Daoy (cell line): Measurements from ENCODE around the gene CAP2. TPM values are rescaled to one million over a fixed set of nuclear protein-coding genes. Genes with fewer than 3 reads are reported as not detected.
A peak's percentile ranks its signal among the peaks of the same experiment; 100 is the strongest.

ENCODE experiments used
- DNase-seq: peaks from one replicate; pipeline ENCODE4 v3.0.0-alpha.2; 2015; ENCODE audit warnings: low read depth
- total RNA-seq: library from RNA; depleted of rRNA; stranded (reverse); fragments of >200 nt; shearing (Covaris generic); gene quantifications from 2 replicates; pipeline ENCODE4 v1.2.3, GENCODE V29; 2014

CAP2 gene
- total RNA-seq, 1 experiment from 2014 or later = 16.1 TPM

DNA sequence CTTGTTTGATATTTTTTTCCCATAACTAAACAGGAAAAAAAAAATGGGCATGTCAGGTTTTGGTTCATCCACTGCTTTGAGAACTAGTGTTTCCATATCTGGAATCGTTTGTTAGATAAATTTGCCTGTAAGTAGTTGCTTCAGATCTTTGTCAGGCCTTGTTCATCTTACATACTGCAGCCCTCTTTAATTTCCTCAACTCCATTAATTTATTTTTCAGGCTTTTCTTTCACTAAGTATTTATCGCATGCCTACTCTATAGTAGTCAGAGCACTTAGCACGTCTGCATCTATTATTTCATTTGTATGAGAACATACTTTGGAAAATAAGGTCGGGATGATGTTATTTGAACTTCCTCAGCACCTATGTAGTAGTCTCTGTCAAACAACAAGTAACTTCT, 80.9 kb downstream of the CAP2 start:
- DNase-seq = no peak

DNA sequence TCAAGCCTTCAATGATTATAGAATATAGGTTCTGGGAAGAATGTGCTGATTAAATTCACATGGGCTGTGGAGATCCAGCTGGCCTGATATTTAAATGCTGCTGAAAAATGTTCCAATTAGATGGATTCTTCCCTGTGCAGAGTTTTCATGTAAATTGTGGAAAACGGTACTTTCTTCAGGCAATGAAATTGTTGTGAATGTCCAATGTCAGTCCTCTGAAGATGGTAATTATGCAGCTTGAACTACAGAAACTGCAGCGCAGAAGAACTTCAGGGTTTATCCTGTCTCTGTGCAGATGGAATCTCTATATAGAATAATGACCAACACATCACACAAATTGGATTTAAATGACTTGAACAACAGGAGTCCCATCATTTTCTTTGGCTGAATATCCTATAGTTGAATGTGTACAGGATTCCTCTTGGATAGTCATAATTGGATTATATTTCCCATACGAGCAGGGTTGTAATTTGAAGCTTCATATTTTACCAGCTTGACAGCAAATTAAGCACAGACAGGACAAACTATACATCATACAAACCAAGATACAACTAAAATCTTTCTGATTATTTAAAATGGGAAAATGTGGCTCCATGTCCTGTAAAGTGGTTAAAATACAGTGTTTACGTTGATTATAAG, 82.3 kb downstream of the CAP2 start:
- no peak for DNase-seq

DNA sequence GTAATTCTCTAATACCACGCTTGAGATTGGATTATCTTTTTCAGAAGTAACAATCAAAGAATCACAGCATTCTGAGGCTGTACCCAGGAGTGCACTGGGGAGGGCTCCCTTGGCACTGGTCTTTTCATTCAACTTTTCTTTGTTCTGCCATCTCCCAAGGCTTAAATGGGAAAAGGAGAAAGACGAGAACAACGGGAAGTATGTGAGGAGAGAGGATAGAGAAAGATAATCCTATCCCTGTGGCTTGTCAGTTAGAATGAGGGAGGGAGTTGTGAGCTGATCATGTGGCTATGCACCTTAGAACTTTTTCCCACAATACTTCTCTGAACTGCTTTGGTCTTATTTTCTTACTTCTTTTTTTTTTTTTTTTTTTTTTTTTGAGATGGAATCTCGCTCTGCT, 83.1 kb downstream of the CAP2 start:
- DNase-seq = no peak

DNA sequence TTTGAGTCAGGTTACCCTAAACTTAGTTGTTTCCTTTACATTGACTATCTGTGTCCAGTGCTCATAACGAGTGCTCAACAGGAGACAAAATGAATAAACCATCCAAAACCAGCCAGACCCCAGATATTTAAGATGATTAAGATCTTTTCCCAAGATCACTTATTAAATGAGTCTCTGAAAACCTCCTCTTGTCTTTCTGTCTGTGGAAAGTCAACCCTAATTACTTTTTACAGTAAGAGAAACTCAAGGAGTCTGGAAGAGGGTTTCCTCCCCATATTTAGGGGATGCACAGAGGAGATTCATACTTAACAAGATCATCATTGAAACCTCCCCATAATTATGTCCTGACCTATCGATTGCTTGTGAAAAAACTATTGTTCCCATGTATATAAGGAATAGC, 84.0 kb downstream of the CAP2 start:
- no peak for DNase-seq

DNA sequence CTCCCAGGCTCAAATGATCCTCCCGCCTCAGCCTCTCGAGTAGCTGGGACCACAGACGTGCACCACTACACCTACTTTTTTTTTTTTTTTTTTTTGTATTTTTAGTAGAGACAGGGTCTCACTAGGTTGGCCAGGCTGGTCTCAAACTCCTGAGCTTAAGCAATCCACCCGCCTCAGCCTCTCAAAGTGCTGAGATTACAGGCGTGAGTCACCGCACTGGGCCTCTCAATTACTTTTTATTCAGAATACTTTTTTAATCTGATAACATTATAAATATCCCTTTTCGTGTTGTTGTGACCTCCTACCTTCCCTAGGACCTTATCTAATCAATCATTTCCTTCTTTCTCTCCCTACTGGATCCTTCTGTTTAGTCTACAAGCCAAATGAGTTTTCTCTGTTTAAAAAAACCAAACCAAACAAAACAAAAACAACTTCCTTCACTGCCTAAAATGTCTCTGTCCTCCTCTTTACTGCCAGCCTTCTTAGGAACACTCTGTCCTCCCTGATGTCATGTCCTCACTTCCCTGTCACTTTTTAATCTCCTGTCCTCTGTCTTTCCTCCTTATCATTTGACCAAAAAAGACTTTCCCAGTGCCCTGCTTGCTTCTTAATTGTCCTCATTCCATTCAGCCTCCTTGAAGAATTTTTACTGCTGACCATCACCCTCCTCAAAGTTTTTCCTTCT, 85.0 kb downstream of the CAP2 start:
- no peak for DNase-seq

DNA sequence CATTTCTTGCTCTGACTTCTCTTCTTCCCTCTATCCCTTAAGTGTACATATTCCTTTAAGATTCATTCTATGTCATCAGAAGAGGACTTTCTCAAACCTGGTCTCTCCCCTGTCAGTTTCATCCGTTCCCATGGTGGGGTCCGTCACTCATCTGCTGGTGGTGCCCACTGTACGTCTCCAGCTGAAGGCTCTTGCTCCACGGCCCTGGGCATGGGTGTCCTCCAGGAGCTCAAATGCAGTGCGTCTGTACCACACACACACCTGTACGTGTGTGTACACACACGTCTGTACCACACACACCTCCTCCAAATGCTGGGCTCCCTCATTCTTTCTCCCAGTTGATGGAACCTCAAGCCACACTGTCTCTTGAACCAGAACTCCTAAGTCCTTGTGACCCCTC, 85.6 kb downstream of the CAP2 start:
- DNase-seq = no peak

DNA sequence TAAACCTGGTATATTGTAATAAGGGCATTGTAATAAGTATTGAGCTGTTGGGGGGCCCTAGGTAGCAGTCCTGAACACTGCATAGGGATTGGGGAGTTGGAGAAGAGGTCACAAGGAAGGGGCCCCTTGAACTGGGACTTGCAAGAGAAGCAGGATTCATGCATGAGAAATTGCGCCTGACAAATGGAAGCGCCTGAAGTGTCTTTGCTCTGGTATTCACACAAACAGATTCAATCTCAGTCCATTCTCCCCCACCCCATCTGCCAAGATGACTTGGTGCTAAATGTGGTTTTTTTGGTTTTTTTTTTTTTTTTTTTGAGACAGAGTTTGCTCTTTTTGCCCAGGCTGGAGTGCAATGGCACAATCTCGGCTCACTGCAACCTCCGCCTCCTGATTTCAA, 87.1 kb downstream of the CAP2 start:
- DNase-seq = no peak

DNA sequence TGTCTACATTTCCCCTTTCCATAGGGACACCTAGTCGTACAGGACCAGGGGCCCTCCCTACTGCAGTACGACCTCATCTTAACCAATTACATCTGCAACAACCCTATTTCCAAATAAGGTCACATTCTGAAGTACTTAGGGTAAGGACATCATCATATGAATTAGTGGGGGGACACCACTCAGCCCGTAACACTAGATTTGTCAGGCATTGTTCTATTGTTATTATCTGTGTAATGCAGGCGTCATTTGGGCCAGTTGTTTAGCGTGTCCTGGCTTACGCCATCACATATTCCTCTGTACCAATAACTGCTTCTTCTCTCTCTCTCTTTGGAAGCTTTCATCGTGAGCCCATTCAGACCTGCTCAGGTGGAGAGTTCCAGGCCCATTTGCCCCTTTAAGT, 89.3 kb downstream of the CAP2 start:
- DNase-seq = no peak

DNA sequence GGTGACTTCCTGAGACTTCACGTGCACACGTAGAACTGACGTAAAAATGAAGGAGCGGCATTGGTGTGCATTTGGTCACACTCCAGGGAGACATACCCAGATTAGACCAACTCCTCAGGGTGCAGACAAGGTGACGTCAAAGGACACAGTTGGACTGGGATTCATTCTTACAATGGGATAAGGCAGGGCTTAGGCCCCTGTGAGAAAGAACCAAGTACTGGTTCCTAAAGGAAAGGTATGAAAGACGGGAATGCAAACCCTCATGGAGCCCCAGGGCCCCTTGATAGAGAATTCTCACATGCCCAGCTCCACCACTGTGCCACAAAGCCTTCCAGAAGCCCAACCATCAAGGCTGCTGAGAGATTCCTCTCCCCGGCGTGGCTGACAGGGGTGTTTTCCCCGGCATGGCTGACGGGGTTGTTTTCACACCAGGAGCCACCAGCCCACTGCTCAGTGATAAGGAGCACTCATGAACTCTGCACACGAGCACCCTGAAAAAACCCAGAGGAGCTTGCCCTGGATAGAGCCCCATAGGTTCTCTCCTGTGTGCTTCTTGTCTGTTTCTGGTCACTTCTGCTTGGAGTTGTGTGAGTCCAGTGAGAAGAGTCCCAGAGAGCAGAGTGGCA, 90.1 kb downstream of the CAP2 start:
- DNase-seq = no peak

DNA sequence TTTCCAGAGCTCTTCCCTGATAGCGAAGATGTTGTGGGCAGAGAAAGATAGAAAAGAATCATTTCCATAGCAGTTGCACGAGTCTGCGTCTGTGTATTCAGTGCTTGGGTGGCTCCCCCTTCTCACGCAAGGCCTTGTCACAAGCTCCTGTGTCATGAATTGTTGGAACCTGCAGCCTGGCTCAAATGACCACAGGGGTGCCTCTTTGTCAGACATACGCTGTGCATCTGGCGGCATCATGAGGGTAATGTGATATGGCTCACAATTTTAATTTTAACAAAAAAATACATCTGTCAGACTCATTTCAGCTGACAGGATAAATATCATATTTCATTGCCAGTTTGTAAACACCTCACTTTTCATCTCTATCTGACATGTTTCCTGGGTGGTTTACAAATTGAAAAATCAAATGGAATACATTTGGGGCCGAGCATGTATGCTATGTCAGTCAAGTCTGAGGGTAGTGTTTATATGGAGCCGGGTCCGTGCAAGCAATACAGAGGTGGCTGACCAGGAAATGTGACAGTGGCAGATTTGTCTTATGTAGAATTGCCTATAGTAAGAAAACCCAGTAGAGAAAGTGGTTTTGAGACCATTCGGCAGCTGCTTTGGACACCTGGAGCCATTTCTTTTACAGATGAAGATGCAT, 90.9 kb downstream of the CAP2 start:
- DNase-seq = no peak

DNA sequence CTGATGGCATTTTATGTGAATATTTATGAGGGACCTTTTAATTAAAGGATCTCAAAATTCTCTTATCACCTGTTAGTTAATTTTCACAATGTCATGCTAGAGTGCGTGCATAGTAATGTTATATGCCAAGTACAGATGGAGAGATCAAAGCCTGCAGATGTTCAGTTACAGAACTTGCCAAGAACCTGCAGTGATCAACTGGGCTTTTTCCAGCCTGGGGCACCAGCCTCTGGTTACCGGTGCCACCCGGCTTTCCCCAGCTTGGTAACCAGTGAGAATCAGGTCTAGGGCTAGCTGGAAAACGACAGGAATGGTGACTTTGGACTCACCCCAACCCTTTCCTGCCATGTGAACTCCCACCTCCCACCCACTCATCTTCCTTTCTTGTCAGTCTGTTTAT, 91.8 kb downstream of the CAP2 start:
- no peak for DNase-seq

DNA sequence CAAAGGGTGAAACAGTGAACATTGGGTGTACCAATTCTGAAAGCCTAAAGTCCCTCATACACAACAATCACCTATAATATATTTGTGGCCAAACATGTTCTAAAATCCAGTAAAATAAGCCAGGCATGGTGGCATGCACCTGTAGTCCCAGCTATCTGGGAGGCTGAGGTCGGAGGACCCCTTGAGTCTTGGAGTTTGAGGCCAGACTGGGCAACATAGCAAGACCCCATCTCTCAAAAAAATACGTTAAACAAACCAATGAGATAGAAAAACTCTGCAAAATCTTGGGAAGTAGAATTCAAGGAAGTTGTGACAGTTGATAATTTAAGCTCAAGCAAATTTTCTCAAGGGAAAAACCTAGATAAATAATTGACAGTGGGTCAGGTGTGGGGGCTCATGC, 92.6 kb downstream of the CAP2 start:
- no peak for DNase-seq

DNA sequence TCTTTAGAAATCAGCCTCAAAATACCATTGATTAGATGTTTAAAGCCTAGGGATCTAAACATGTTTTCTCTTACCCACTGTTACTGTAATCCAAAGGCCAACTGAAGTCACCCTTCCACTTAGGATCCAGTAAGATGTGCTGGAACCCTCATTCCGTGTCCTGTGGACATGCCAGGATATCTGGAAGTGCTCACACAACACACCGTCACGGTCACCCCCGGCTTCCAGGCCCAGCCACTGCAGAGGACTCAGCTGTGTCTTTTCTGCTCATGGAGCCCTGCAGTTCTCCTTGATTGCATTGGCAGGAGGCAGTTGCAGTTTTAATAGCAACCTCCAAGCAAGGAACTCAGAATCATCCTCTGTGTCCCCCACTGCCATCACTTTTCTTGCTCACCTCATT, 93.3 kb downstream of the CAP2 start:
- no peak for DNase-seq

DNA sequence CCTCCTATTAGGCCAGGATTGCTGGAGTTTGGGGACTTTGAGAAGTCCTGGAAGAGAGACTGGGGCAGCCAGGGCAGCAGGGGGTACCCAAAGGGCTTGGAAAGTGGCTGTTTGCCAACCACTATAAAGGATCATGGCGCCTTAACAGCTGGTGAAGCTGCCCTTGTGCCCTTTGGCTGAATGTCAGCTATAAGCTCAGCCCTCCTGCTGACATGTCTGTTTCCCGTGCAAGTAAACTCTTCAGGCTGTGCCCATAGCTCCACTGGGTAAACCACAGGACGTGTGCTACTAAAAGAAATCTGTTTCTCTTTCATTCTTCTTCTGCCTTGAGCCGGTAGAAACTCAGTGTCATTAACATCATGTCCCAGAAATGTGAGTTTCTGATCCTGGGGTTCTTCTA, 97.3 kb downstream of the CAP2 start:
- DNase-seq = peak; percentile 53

DNA sequence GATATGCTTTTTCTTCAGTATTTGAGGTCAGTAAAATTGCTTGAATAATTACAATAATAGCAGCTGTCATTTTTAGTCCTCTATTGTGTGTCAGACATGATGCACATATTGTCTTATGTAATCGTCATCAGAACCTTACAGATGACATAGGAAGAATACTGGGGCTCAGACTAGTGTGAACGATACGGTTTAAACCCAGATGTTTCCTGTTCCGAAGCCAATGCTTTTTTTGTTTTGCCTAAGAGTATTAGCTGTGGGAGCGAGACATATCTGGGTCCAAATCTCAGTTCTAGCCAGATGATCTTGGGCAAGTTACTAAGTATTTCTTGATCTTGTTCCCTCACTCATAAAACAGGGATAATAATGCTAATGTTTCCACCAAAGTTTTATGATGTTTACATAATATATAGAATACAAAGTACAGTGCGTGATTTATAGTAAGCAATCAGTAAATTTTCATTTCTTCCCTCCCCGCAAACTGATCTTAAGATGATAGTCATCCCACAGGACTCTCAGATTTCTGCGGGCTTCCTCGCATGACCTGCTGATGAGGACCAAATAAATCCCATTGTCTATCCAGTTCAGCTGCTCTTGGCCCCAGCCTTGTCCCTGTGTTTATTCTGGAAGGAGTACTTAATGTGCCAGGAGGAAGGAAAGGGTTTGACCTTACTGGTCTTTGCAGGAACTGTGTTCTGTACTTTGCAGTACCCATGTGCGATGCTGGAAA, 98.2 kb downstream of the CAP2 start:
- DNase-seq = no peak

DNA sequence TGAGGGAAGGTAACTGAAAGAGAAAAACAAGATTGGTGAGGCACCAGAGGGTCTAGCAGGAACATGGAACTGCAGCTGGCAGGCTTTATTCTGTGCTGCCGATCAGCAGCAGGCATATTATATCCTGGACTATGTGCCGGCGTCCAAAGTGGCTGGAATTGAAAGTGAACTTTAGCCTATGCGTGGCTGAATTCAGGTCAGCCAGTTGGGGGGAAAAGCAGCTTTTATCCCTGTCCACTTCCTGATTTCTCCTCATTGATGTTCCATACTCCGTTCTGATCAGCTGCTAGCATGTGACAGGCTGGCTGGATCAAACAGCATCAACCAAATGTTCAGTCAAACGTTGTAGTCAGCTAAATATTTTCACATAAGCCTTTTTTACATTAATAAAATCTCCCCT, 99.0 kb downstream of the CAP2 start:
- no peak for DNase-seq

DNA sequence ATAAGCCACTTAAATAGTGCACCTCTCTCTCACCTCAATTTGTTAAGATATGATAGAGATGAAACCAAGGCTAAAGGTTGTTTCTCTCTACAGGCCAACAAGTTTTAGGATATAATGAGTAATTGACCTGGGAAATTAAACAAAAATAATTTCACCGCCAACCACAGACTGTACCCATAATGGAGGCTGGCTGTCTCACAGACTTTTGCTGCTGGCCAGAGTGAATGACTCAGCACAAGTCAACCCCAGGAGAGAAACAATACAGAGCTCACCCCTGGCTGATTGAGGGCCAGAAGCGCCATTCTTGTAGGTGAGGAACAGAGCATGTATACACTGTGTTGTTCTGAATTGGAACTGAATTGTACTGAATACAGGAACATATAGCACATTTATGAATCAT, 99.9 kb downstream of the CAP2 start:
- DNase-seq = peak; percentile 89

DNA sequence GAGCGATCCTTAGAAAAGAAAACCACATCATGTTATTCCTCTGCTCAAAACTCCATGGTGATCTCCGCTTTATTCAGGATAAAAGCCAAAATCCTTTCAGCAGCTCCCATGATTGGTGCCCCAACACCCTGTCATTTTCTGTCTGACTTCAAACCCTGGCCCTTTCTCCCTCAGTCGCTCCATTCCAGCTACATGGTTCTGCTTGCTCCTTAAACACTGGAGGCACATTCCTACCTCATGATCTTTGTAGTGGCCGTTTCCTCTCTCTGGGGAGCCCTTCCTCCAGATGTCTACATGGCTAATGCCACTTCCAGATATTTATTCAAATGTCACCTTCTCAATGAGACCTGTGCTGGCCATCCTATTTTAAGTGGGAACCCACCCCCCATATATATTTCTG, 100.8 kb downstream of the CAP2 start:
- no peak for DNase-seq

DNA sequence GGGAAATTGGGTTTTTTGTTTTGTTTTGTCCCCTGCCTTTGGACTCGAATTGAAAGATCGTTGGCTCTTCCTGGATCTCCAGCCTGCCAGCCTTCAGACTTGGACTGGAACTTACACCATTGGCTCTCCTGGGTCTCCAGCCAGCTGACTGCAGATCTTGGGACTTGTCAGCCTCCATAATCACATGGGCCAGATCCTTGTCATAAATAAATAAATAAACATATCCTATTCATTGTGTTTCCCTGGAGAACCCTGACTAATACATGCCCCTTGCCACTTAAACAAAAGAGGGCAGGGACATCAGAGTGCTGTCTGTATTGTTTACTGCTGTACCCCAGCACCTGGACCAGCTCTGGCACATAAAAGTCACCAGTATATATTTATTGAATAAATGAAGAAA, 101.5 kb downstream of the CAP2 start:
- DNase-seq = no peak

DNA sequence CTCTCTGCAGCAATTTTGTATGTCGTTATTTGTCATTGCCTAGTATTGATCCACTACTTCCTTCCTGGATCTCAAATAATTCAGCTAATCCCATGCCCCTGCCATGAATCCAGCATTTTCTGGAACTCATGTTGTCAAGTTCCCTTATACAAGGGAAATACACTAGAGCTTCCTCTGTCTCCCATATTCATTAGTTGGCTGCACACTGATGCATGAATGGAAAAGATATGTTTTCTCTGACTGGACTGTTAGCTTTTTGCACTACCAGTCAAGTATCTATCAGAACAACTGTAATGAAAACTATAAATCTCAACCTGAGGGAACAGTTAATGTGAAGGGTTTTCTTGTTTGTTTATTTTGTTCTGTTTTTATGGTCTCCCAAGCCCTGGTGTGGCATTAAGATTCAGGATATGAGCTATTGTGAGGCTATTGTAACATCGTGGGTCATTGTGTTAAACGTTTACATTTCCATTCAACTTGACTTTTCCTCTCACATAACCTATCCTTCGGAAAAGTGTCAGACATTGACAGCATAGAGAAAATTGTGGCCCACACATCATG, 104.2 kb downstream of the CAP2 start:
- no peak for DNase-seq

DNA sequence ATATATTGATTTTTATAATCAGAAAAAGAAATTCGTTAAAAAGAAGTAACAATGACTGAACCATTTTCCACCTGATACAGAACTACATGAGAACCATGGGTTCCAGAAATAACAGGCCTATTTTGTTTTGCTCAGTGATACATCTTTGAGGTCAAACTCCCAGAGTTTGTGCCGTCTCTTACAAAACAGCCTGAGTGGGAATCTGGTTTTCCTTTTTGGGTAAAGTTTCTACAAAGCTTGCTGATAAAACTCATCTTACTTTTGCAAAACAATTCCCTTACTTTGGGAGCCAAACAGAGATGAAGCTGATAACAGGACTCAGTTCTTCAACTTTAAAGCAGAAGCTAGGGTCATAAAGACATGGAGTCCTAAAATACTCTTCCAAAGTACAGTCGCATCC, 108.0 kb downstream of the CAP2 start:
- DNase-seq = no peak
